Endothelial cell of umbilical vein (primary cell): ENCODE data around the gene TEX11. TPM values are rescaled to one million over a fixed set of nuclear protein-coding genes. Genes with fewer than 3 reads are reported as not detected.
"Not testable (repeated sequence)": the region's sequence is repeated elsewhere in the genome, so short reads cannot be mapped to it uniquely, and the experiment has no call there.

Experiments used
- BruUV-seq: library from RNA; stranded (reverse); fragments of 400-500 nt; replicated peaks from 2 replicates; lab custom pipeline; 2021; lab: Mats Ljungman, UMichigan
- CTCF ChIA-PET: fragments of 300-600, 350-600 bp; sonication (Branson Sonifier 250); formaldehyde crosslinking; loops from one replicate; lab custom pipeline; 2021; ENCODE audit warnings: antibody characterized with exemption, inconsistent platforms; lab: Charles Lee
- POLR2A ChIA-PET: fragments of 300-600, 350-600 bp; sonication (Branson Sonifier 250); formaldehyde crosslinking; loops from one replicate; lab custom pipeline; 2021; ENCODE audit warnings: antibody characterized with exemption, inconsistent platforms; lab: Charles Lee
- DNase-seq: peaks from one replicate; pipeline ENCODE4 v3.0.0-alpha.2; 2011; ENCODE audit warnings: low read depth, low spot score
- FAIRE-seq: peaks from 2 replicates; lab custom pipeline; 2011; peaks lifted over from hg19 to GRCh38; lab: Jason Lieb, UNC
- H2AFZ ChIP-seq: 2 replicates; pipeline ENCODE4 v1.6.0; 2012; ENCODE audit warnings: low read depth, low read length, control low read depth, inconsistent platforms
- H3K27ac ChIP-seq: 2 replicates; pipeline ENCODE4 v1.5.1; 2011; ENCODE audit warnings: low read depth, mild to moderate bottlenecking, control low read depth, low read length, moderate library complexity; ENCODE audit not compliant: insufficient read depth
- H3K27me3 ChIP-seq, 2 experiments: 2 replicates each; pipeline versions ENCODE4 v1.6.0 to v1.6.1; 2011; ENCODE audit warnings: low read length in 2 of 2, mixed read lengths in 1 of 2; ENCODE audit not compliant: control insufficient read depth in 2 of 2, insufficient read depth in 2 of 2
- H3K36me3 ChIP-seq, 2 experiments: 2 replicates in 1 of 2; 3 replicates in 1 of 2; pipeline ENCODE4 v1.5.1; 2011; ENCODE audit warnings: low read length in 2 of 2, mild to moderate bottlenecking in 1 of 2, moderate library complexity in 1 of 2; ENCODE audit not compliant: control insufficient read depth in 2 of 2, insufficient read depth in 2 of 2; ENCODE audit errors: extremely low read depth in 1 of 2
- H3K4me1 ChIP-seq: 3 replicates; pipeline ENCODE4 v1.5.1; 2011; ENCODE audit warnings: mild to moderate bottlenecking, low read length; ENCODE audit not compliant: control insufficient read depth, insufficient read depth; ENCODE audit errors: extremely low read depth
- H3K4me2 ChIP-seq: 2 replicates; pipeline ENCODE4 v1.6.1; 2011; ENCODE audit warnings: low read length, control low read depth, mixed read lengths; ENCODE audit not compliant: insufficient read depth
- H3K4me3 ChIP-seq, 3 experiments: fragments of 200-600 bp in 1 of 3; sonication (generic), shearing (Covaris generic) in 1 of 3; replicated peaks in 1 of 3; 2 replicates each; pipeline ENCODE4 v1.5.1; 2011 to 2016; ENCODE audit warnings: control low read depth in 3 of 3, low read length in 3 of 3, mild to moderate bottlenecking in 2 of 3, inconsistent platforms in 1 of 3, low read depth in 1 of 3, moderate library complexity in 1 of 3; ENCODE audit not compliant: insufficient read depth in 1 of 3
- H3K79me2 ChIP-seq: 2 replicates; pipeline ENCODE4 v1.6.0; 2012; ENCODE audit warnings: low read length, inconsistent platforms; ENCODE audit not compliant: control insufficient read depth, insufficient read depth
- H3K9ac ChIP-seq: replicated peaks from 2 replicates; pipeline ENCODE3; 2011; ENCODE audit warnings: low read length, control low read depth; ENCODE audit not compliant: insufficient read depth; ENCODE audit errors: extremely low read depth
- H3K9me1 ChIP-seq: replicated peaks from 3 replicates; pipeline ENCODE4 v1.6.0; 2011; ENCODE audit warnings: mild to moderate bottlenecking, low read length; ENCODE audit not compliant: control insufficient read depth, insufficient read depth; ENCODE audit errors: extremely low read depth
- H3K9me3 ChIP-seq: replicated peaks from 2 replicates; pipeline ENCODE4 v1.5.1; 2012; ENCODE audit warnings: low read length, inconsistent platforms; ENCODE audit not compliant: control insufficient read depth, insufficient read depth
- H4K20me1 ChIP-seq: replicated peaks from 2 replicates; pipeline ENCODE3; 2011; ENCODE audit warnings: mild to moderate bottlenecking, low read length; ENCODE audit not compliant: control insufficient read depth, insufficient read depth; ENCODE audit errors: extremely low read depth
- CTCF ChIP-seq, 2 donors: IDR thresholded peaks; 1 replicate in 1 of 2; 2 replicates in 1 of 2; pipeline ENCODE4 v1.5.1; 2011; ENCODE audit warnings: low read length in 2 of 2, mild to moderate bottlenecking in 2 of 2, moderate library complexity in 2 of 2, control low read depth in 1 of 2, inconsistent platforms in 1 of 2, low read depth in 1 of 2; ENCODE audit not compliant: insufficient read depth in 1 of 2; ENCODE audit errors: extremely low read depth in 1 of 2
- EZH2 ChIP-seq: IDR thresholded peaks from 2 replicates; pipeline ENCODE4 v1.6.1; 2012; ENCODE audit warnings: borderline replicate concordance, low read depth, mild to moderate bottlenecking, moderate library complexity, low read length, inconsistent platforms; ENCODE audit not compliant: severe bottlenecking
- FOS ChIP-seq: IDR thresholded peaks from 2 replicates; pipeline ENCODE4 v1.6.1; 2011; ENCODE audit warnings: mild to moderate bottlenecking, low read length, moderate library complexity, borderline replicate concordance; ENCODE audit not compliant: insufficient read depth
- GATA2 ChIP-seq: IDR thresholded peaks from 2 replicates; pipeline ENCODE4 v1.7.0; 2011; ENCODE audit warnings: low read depth, mild to moderate bottlenecking, moderate library complexity, mixed read lengths, low read length; ENCODE audit not compliant: insufficient read length, insufficient read depth
- JUN ChIP-seq: IDR thresholded peaks from 2 replicates; pipeline ENCODE4 v1.6.1; 2011; ENCODE audit warnings: borderline replicate concordance, low read depth; ENCODE audit not compliant: insufficient read length, insufficient read depth
- MAX ChIP-seq: IDR thresholded peaks from 2 replicates; pipeline ENCODE4 v1.6.1; 2011; ENCODE audit not compliant: insufficient read depth, insufficient read length
- MYC ChIP-seq: IDR thresholded peaks from one replicate; pipeline ENCODE4 v1.6.1; 2011; ENCODE audit warnings: mild to moderate bottlenecking, low read depth, low read length
- POLR2A ChIP-seq: IDR thresholded peaks from 2 replicates; pipeline ENCODE4 v1.6.1; 2012; ENCODE audit warnings: low read depth, mild to moderate bottlenecking, control low read depth, low read length
- POLR2AphosphoS5 ChIP-seq: IDR thresholded peaks from 2 replicates; pipeline ENCODE4 v1.6.1; 2012; ENCODE audit warnings: low read depth, mild to moderate bottlenecking, control low read depth, low read length, moderate library complexity; ENCODE audit not compliant: insufficient read depth
- dilution Hi-C: fragments of 300-500 bp; cut with MboI; formaldehyde crosslinking; loops from one replicate; pipeline ENCODE4 v1.15.0; 2019; ENCODE audit warnings: low sequenced_read_pairs; ENCODE audit not compliant: extremely low pct_ligation_motif_present
- intact Hi-C: fragments of 100-400 bp; cut with micrococcal nuclease; formaldehyde crosslinking; loops from one replicate; pipeline ENCODE4 v1.10.0; 2022
- polyA plus RNA-seq, 4 experiments: library from polyadenylated mRNA; depleted of rRNA in 3 of 4; stranded (reverse) in 3 of 4; unstranded in 1 of 4; fragments of >200 nt; gene quantifications; 2 replicates each; pipeline versions ENCODE4 v1.2.1 to v1.2.3, GENCODE V29; 2011 to 2012; ENCODE audit warnings: missing spikeins in 1 of 4
- total RNA-seq: library from RNA; stranded (reverse); gene quantifications from 2 replicates; pipeline ENCODE4 v1.2.3, GENCODE V29; 2021

TEX11 gene
- total and polyA plus RNA-seq, 2 donors (not counting 3 experiments of a cell fraction or from before 2014, with no cell fraction given) = not detected

GRCh38 chrX:70694339-70695122, 214.0 kb downstream of the TEX11 start:
- Histone ChIP-seq H3K9ac (no peak overlapping the region), H3K4me1 (no peaks in the 10 kb centered on the region), H4K20me1 (no peaks in the 10 kb centered on the region), H3K9me1 (no peaks in the 10 kb centered on the region), H3K9me3 (no peaks in the 10 kb centered on the region), H3K79me2 (no peaks in the 10 kb centered on the region), H3K4me2 (no peak overlapping the region), H3K27me3 (no peaks in the 10 kb centered on the region), H3K4me3 (no peak overlapping the region), H3K27ac (no peak overlapping the region), H3K36me3 (no peaks in the 10 kb centered on the region), H2AFZ (no peak overlapping the region)
- dilution Hi-C loops = no loop called here
- no TSS peak for BruUV-seq
- FAIRE-seq (no peak), DNase-seq (no peak)
- intact Hi-C loops = no loop called here
- no peak for TF ChIP-seq POLR2AphosphoS5
- no peak for TF ChIP-seq JUN
- TF ChIP-seq CTCF (IDR thresholded peaks at IDR 0.05; ENCODE audit: extremely low read depth in 1 of 2, insufficient read depth in 1 of 2, low read depth in 1 of 2, low read length in 2 of 2) = no peak
- no peak for TF ChIP-seq FOS
- no peak for TF ChIP-seq EZH2
- TF ChIP-seq GATA2 = no peak
- no peak for TF ChIP-seq POLR2A
- no peak for TF ChIP-seq MAX
- no peak for TF ChIP-seq MYC
- ChIA-PET POLR2A (no interaction called here), CTCF (interaction anchor here (0.5 kb wide), 1 partner anchor 65 kb away, joined by 3 read pairs; no protein-coding TSS in a partner anchor)

- H2AFZ ChIP-seq, H3K4me3 ChIP-seq, H3K4me2 ChIP-seq, H4K20me1 ChIP-seq, H3K36me3 ChIP-seq, intact Hi-C loops, FAIRE-seq, POLR2A ChIA-PET, H3K9me1 ChIP-seq, CTCF ChIA-PET, DNase-seq, H3K27me3 ChIP-seq, BruUV-seq, H3K9me3 ChIP-seq, H3K4me1 ChIP-seq, H3K27ac ChIP-seq, H3K9ac ChIP-seq, H3K79me2 ChIP-seq, dilution Hi-C loops: not testable (repeated sequence)
Measured at GRCh38 chrX:70679455-70679854, 229.1 kb downstream of the TEX11 start.
